ENCODE results near the gene AHCYL2.
"Not testable (repeated sequence)": the region's sequence is repeated elsewhere in the genome, so short reads cannot be mapped to it uniquely, and the experiment has no call there.

AHCYL2 gene

DNA sequence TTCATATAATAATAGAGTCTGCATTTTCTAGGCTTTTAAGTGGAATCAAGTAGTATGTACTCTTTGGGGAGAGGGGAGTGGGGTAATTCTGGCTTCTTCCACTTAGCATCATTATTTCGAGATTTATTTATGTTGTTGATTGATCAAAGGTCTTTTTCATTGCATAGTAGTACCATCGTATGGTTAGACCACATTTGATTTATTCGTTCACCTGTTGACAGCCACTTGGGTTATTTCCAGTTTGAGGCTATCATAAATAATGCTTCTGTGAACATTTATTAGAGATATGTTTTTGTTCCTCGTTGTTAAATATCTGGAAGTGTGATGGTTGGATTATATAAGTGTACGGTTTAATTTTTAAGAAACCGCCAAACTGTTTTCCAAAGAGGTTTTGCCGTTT lies 52.8 kb downstream of the AHCYL2 start:
- Histone ChIP-seq H3K27ac (no peak overlapping the region), H3K4me3 (no peak overlapping the region)

DNA sequence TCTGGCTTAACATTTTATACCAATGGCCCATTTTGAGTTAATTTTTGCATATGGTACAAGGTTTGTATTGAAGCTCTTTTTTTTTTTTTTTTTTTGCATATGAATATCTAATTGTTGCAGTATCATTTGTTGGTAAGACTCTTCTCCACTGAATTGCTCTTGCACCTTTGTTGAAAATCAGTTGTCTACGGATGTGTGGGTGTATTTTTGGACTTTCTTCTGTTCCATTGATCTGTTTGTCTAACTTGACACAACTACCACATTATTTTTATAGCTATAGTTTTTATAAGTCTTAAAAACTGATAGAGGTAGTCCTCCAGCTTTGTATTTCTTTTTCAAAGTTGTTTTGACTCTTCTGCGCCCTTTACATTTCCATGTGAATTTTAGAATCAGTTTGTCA lies 53.9 kb downstream of the AHCYL2 start:
- no peak overlapping the region for H3K4me3 ChIP-seq
- no peak overlapping the region for H3K27ac ChIP-seq

- no peak overlapping the region for H3K27ac ChIP-seq
Measured at GRCh38 chr7:129279757-129280156, 54.9 kb downstream of the AHCYL2 start.

DNA sequence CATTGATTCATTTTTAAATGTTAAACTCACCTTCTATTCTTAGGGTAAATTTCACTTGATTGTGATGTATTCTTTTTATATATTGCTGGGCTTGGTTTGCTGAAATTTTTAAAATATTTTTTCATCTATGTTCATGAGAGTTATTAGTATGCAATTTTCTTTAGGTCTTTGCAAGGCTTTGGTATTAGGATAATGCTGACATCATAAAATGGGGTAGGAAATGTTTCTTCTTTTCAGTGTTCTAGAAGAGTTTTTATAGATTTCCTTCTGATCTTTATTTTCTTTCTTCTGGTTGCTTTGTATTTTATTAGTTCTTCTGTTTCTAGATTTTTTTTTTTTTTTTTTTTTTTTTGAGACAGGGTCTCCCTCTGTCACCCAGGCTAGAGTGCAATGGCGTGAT lies 56.3 kb downstream of the AHCYL2 start:
- H3K27ac ChIP-seq: no peak overlapping the region
- no peak overlapping the region for H3K4me3 ChIP-seq

More at GRCh38 chr7:129279757-129280156, 54.9 kb downstream of the AHCYL2 start:
- no peak overlapping the region for H3K4me3 ChIP-seq

DNA sequence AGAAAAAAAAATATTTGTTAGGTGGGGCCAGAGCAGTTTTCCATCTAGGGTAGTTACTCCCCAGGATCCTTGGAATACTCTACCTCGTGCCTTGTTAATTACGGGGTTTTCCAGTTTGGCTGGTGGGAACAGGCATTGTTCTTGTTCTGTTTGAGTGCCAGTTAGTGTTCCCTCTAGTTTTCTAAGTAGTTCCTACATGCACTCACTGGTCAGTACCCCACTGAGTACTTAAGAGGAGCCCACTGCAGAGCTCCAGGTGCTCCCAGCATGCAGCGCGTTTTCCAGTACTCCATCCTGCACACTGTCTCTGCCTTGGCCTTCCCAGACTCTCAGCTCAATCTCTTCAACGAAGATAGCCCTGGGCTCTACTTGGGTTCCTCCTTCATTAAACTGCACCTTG lies 58.0 kb downstream of the AHCYL2 start:
- H3K27ac ChIP-seq: no peak overlapping the region
- no peak overlapping the region for H3K4me3 ChIP-seq

DNA sequence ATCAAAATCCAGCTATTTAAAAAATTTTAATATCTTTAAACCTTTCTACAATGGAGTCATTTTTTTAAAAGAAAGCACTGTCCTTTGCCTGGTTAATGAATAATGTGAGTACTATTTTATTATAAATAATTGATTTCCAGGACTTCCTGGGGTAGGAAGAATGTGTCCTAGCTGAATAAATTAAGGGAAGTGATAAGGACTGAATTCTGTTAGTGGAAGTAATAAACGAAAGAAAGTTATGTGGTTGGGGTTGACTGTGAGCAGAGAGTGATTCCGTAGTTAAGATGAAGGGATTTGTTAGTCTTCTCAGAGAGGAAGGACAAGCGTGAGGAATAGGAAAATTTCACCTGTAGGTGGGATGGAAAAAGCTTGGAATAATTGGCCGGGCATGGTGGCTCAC lies 59.1 kb downstream of the AHCYL2 start:
- H3K27ac ChIP-seq: no peak overlapping the region
- no peak overlapping the region for H3K4me3 ChIP-seq

DNA sequence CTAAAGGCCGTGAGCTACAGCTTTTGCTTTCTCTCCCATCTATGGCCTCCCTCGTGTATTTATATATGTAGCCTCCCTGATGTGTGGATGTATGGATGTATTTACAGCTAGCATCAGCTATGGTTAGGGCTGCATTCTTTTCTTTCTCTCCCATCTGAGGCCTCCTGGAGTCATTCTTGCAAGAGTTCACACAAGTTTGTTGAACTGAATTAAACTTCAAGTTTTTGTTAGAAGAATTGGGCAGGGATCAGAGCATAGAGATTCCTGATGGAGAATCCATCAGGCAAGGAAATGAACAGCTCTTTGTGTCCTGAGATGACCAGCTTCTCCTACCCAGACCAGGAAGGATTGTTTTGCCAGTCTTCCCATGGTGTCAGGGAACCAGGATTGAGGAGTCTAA lies 60.3 kb downstream of the AHCYL2 start:
- no peak overlapping the region for H3K4me3 ChIP-seq
- H3K27ac ChIP-seq: no peak overlapping the region

DNA sequence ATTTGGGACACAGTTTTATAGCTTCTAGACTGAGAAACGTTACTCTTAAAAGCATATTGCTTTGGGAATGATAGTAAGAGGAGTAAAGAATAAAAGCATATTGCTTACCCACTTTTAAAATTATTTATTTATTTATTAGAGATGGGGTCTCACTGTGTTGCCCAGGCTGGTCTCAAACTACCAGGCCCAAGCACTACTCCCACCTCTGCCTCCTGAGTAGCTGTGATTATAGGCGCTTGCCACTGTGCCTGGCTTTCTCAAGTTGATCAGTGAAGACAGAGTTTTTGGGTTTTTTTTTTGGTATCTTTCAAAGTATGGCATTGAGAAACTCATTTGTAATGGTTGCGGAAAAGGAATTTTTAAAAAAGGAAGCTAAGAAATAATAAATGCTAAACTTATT lies 68.0 kb downstream of the AHCYL2 start:
- no peak overlapping the region for H3K4me3 ChIP-seq
- no peak overlapping the region for H3K27ac ChIP-seq

DNA sequence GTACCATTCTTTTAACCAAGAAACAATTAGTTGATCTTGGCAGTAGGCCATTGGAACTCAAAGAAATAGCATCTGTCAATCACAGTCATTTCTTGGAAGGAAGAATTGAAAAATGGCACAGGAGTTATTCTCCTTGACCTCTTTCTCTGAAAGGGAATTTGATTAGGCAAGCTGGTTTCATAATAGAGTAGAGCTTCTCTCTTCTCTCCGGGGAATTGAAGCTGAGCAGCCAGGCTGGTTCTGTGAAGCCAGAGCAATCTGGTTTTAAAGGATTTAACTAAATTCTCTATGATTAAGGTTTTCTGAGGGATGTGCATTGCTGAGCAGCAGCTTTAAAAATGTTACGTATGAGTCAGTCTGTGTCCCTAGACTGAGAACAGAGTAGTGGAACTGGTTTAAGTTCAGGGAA lies 70.2 kb downstream of the AHCYL2 start:
- H3K27ac ChIP-seq: no peak overlapping the region
- H3K4me3 ChIP-seq: no peak overlapping the region

- no peak overlapping the region for H3K27ac ChIP-seq
- no peak overlapping the region for H3K4me3 ChIP-seq
Measured at GRCh38 chr7:129298268-129298893, 73.6 kb downstream of the AHCYL2 start.

DNA sequence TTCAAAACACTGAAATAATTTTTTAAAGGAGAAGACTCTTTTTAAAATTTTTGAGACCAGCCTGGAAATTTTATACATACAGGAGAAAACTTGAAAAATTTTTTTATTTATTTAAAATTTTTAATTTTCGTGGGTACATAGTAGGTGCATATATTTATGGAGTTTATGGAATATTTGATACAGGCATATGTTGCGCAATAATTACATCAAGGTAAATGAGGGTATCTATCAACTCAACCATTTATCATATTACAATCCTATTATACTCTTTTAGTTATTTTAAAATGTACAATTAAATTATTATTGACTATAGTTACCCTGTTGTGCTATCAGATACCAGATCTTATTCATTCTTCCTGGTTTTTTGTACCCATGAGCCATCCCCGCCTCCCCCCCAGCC lies 75.1 kb downstream of the AHCYL2 start:
- no peak overlapping the region for H3K27ac ChIP-seq
- H3K4me3 ChIP-seq: no peak overlapping the region

GRCh38 chr7:129300299-129300698 lies 75.5 kb downstream of the AHCYL2 start:
- H3K27ac ChIP-seq, H3K4me3 ChIP-seq: not testable (repeated sequence)

GRCh38 chr7:129307592-129307991 lies 82.8 kb downstream of the AHCYL2 start:
- Histone ChIP-seq H3K27ac (peak overlapping the region in 14 of 21 experiments; percentile 27 to 84 (median 61)), H3K4me3 (no peak overlapping the region)

GRCh38 chr7:129308047-129308446 lies 83.2 kb downstream of the AHCYL2 start:
- Histone ChIP-seq H3K4me3 (no peak overlapping the region), H3K27ac (peak overlapping the region in 8 of 21 experiments; percentile 26 to 84 (median 59))

- H3K4me3 ChIP-seq: no peak overlapping the region
- no peak overlapping the region for H3K27ac ChIP-seq
Measured at GRCh38 chr7:129311429-129311828, 86.6 kb downstream of the AHCYL2 start.

GRCh38 chr7:129313282-129313681 lies 88.5 kb downstream of the AHCYL2 start:
- Histone ChIP-seq H3K4me3 (no peak overlapping the region), H3K27ac (no peak overlapping the region)

GRCh38 chr7:129315960-129316359 lies 91.1 kb downstream of the AHCYL2 start:
- H3K27ac ChIP-seq: peak overlapping the region in 7 of 21 experiments; percentile 4 to 54 (median 32)
- no peak overlapping the region for H3K4me3 ChIP-seq

DNA sequence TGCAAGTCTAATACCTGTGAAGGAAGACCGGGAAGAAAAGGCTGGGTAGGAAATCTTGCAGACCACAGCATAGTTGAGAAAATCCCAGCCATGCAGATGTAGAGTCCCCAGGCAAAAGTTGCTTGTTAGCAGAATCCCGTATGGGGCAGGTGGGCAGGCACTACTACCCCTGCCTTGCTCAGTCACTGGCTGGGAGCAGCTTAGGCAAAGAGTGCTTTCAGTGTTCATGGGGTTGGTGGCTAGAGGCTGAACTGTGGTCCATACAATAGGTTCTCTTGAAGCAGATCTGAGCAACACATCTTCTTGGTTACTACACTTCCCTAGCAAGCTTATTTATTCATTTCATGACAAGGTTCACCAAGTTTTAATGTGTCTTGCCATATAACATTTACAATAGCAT lies 92.6 kb downstream of the AHCYL2 start:
- H3K4me3 ChIP-seq: no peak overlapping the region
- H3K27ac ChIP-seq: peak overlapping the region in 1 of 21 experiments; percentile 4

- no peak overlapping the region for H3K4me3 ChIP-seq
- no peak overlapping the region for H3K27ac ChIP-seq
Measured at GRCh38 chr7:129327076-129327475, 102.2 kb downstream of the AHCYL2 start.

DNA sequence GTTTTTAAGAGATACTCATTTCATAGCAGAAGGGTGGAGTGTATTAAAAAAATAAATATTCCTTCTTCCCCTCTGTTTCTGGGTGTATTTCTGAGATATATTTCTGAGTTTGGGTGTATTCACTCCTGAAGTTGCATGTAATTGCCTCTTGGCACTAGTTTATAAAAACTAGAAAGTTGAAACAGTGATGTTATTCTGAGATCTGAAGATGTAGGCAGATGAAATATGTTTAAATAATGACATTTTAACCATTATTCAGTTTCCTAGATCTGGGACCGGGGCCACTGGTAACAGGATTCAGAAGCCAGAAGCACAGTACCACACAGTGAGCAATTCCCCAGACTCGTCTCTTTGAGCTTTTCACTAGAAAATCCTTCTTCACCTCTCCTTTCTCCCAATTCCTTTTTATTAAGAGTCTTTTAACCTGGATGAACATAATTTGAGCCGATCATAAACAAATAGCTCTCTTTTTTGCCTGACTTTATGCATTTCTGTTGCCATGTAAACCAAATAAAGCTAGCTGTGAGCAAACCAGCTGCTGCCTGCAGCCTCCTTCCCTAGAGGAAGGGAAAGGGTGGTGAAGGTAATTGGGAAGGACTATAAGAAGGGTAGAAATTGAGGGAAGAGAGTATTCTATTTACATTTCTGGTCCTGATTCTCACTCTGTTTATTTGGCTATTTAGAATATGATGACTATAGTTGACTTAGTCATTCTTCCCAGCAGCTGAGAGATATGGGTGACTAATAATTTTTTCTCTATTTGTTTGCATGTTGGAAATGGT lies 107.6 kb downstream of the AHCYL2 start:
- Histone ChIP-seq H3K27ac (peak overlapping the region in 4 of 21 experiments; percentile 13 to 39 (median 26)), H3K4me3 (no peak overlapping the region)

GRCh38 chr7:129334473-129334872 lies 109.6 kb downstream of the AHCYL2 start:
- H3K4me3 ChIP-seq: no peak overlapping the region
- H3K27ac ChIP-seq: no peak overlapping the region

Measured in skin epidermis (tissue), 12 donors.